GM12878 (cell line): Measurements from ENCODE around the gene FAM222A. TPM values are rescaled to one million over a fixed set of nuclear protein-coding genes. Genes with fewer than 3 reads are reported as not detected.

Experiments used
- ATAC-seq: fragments of 200-7000 bp; cut with Tn5 transposase; 3 replicates; pipeline ENCODE4 v1.9.1; 2020; ENCODE audit warnings: mild to moderate bottlenecking, moderate library complexity
- BruUV-seq: library from RNA; stranded (reverse); fragments of 400-500 nt; replicated peaks from 2 replicates; lab custom pipeline; 2021; lab: Mats Ljungman, UMichigan
- CTCF ChIA-PET: fragments of 300-600 bp; sonication (Branson Sonifier 250); formaldehyde crosslinking; extraction: SDS; loops from one replicate; lab custom pipeline; 2021; ENCODE audit warnings: inconsistent platforms; lab: Yijun Ruan, JAX
- POLR2A ChIA-PET: fragments of 350-600 bp; formaldehyde crosslinking; extraction: SDS; loops from one replicate; lab custom pipeline; 2021; ENCODE audit warnings: inconsistent platforms; lab: Charles Lee
- RAD21 ChIA-PET: fragments of 300-600 bp; sonication (Branson Sonifier 250); formaldehyde crosslinking; loops from one replicate; lab custom pipeline; 2023; ENCODE audit warnings: antibody characterized with exemption; ENCODE audit not compliant: unreplicated experiment; lab: Charles Lee
- SMC1A ChIA-PET: fragments of 300-600 bp; sonication (Branson Sonifier 250); formaldehyde crosslinking; loops from one replicate; lab custom pipeline; 2023; ENCODE audit not compliant: unreplicated experiment, uncharacterized antibody; lab: Charles Lee
- DNase-seq: peaks from one replicate; pipeline ENCODE4 v3.0.0-alpha.2; 2011; ENCODE audit warnings: low read depth, low spot score
- FAIRE-seq: peaks from 3 replicates; lab custom pipeline; 2011; peaks lifted over from hg19 to GRCh38; lab: Jason Lieb, UNC
- H2AFZ ChIP-seq: 2 replicates; pipeline ENCODE4 v1.6.0; 2011; ENCODE audit warnings: low read depth, low read length, control low read depth; ENCODE audit not compliant: control insufficient read depth
- H3K27ac ChIP-seq: 2 replicates; pipeline ENCODE4 v1.5.1; 2011; ENCODE audit warnings: control low read depth; ENCODE audit not compliant: control insufficient read depth, insufficient read depth
- H3K27me3 ChIP-seq, 2 experiments: replicated peaks in 1 of 2; 2 replicates each; pipeline versions ENCODE4 v1.6.0 to v1.6.1; 2011; ENCODE audit warnings: low read length in 1 of 2; ENCODE audit not compliant: control insufficient read depth in 2 of 2, insufficient read depth in 2 of 2
- H3K36me3 ChIP-seq, 2 experiments: 2 replicates each; pipeline ENCODE4 v1.5.1; 2011; ENCODE audit warnings: low read length in 1 of 2; ENCODE audit not compliant: control insufficient read depth in 2 of 2, insufficient read depth in 2 of 2
- H3K4me1 ChIP-seq: 2 replicates; pipeline ENCODE4 v1.6.1; 2011; ENCODE audit warnings: mild to moderate bottlenecking, low read length, moderate library complexity, mixed read lengths; ENCODE audit not compliant: control insufficient read depth, insufficient read depth
- H3K4me2 ChIP-seq: 2 replicates; pipeline ENCODE4 v1.6.0; 2011; ENCODE audit warnings: control low read depth; ENCODE audit not compliant: control insufficient read depth, insufficient read depth
- H3K4me3 ChIP-seq: fragments of 200-600 bp; sonication (generic); 2 replicates; pipeline ENCODE4 v1.5.1; 2016
- H3K79me2 ChIP-seq: 2 replicates; pipeline ENCODE4 v1.6.0; 2011; ENCODE audit warnings: low read length; ENCODE audit not compliant: control insufficient read depth, insufficient read depth
- H3K9ac ChIP-seq: 2 replicates; pipeline ENCODE4 v1.8.0; 2011; ENCODE audit warnings: low read length, control low read depth, mixed read lengths; ENCODE audit not compliant: control insufficient read depth, insufficient read depth
- H3K9me3 ChIP-seq: replicated peaks from 3 replicates; pipeline ENCODE4 v1.5.1; 2011; ENCODE audit warnings: mild to moderate bottlenecking, low read length; ENCODE audit not compliant: control insufficient read depth, insufficient read depth
- H4K20me1 ChIP-seq: 2 replicates; pipeline ENCODE4 v1.6.0; 2011; ENCODE audit not compliant: control insufficient read depth, insufficient read depth
- BACH1 ChIP-seq: fragments of 450-650 bp; IDR thresholded peaks from 2 replicates; pipeline ENCODE4 v1.6.1; 2017; ENCODE audit warnings: mild to moderate bottlenecking, borderline replicate concordance
- MYB ChIP-seq: fragments of 150-350 bp; IDR thresholded peaks from 2 replicates; pipeline ENCODE4 v1.6.1; 2014; ENCODE audit warnings: mild to moderate bottlenecking, low read depth, low read length, borderline replicate concordance
- PBX3 ChIP-seq: IDR thresholded peaks from 2 replicates; pipeline ENCODE4 v1.6.1; 2011; ENCODE audit warnings: mild to moderate bottlenecking, low read depth, low read length, moderate library complexity; ENCODE audit not compliant: insufficient replicate concordance
- SMAD5 ChIP-seq: IDR thresholded peaks from 2 replicates; pipeline ENCODE4 v1.6.1; 2016; ENCODE audit warnings: antibody characterized with exemption, low read depth
- SP1 ChIP-seq: IDR thresholded peaks from one replicate; pipeline ENCODE4 v1.6.1; 2011; ENCODE audit warnings: low read depth, low read length
- SREBF1 ChIP-seq: IDR thresholded peaks from 2 replicates; pipeline ENCODE4 v1.6.1; 2012; ENCODE audit warnings: mild to moderate bottlenecking, low read length
- TAF1 ChIP-seq: IDR thresholded peaks from 2 replicates; pipeline ENCODE4 v1.6.1; 2011; ENCODE audit warnings: mild to moderate bottlenecking, low read depth, low read length, borderline replicate concordance
- WGBS: methylation state at CpG from one replicate; pipeline ENCODE4 v1.1.6; 2016; ENCODE audit warnings: low lambda C conversion rate; ENCODE audit not compliant: insufficient replicate concordance, insufficient coverage; ENCODE audit errors: missing lambda C conversion rate; 5-methylcytosine and 5-hydroxymethylcytosine counted together
- in situ Hi-C: fragments of 300-500 bp; cut with MboI; formaldehyde crosslinking; loops from 9 replicates; pipeline ENCODE4 v1.14.3; 2018; ENCODE audit warnings: mixed read lengths
- intact Hi-C: fragments of 100-400 bp; cut with micrococcal nuclease; formaldehyde crosslinking; loops from one replicate; pipeline ENCODE4 v1.14.2; 2022; ENCODE audit not compliant: unreplicated experiment
- polyA plus RNA-seq, 11 experiments: library from polyadenylated mRNA; depleted of rRNA in 4 of 11; unstranded in 6 of 11; stranded (reverse) in 5 of 11; fragments of >200 nt; fragmentation: Nextera tagmentation in 4 of 11; fragmentation: Illumina TruSeq in 1 of 11; extraction: Ambion mirVana in 4 of 11; extraction: Trizol in 1 of 11; gene quantifications; 1 replicate in 1 of 11; 2 replicates in 10 of 11; pipeline versions ENCODE4 v1.2.1 to v1.2.3, GENCODE V29; 2011 to 2016; ENCODE audit warnings: inconsistent platforms in 2 of 11, missing spikeins in 2 of 11, low read depth in 1 of 11
- total RNA-seq, 4 experiments: library from RNA; depleted of rRNA in 3 of 4; stranded (reverse); fragments of >200 nt in 3 of 4; fragmentation: Illumina TruSeq in 1 of 4; extraction: Trizol in 1 of 4; gene quantifications; 2 replicates each; pipeline versions ENCODE4 v1.2.1 to v1.2.3, GENCODE V29; 2013 to 2021

FAM222A gene
- total and polyA plus RNA-seq, 10 of the 15 experiments (the other 5 are each of a cell fraction or from before 2014, with no cell fraction given), result 0.04 to 0.49 (median 0.14) TPM; not detected in 3

- TF ChIP-seq PBX3 (no peak), SMAD5 (no peak), SP1 (no peak), MYB (no peak)
Measured at GRCh38 chr12:109766251-109766778, 52.7 kb downstream of the FAM222A start (continued).

- ChIA-PET POLR2A (no interaction called here), SMC1A (no interaction called here), RAD21 (no interaction called here), CTCF (interaction anchor here (1.3 kb wide), 1 partner anchor 10 kb away, joined by 3 read pairs; no protein-coding TSS in a partner anchor)
- H3K9ac ChIP-seq, result no peak overlapping the region
- H3K79me2 ChIP-seq, result no peaks in the 10 kb centered on the region
- no peaks in the 10 kb centered on the region for H3K36me3 ChIP-seq
- no peak overlapping the region for H3K4me2 ChIP-seq
- DNase-seq (no peak), FAIRE-seq (no peak), ATAC-seq (no peak)
- H3K4me1 ChIP-seq, result no peaks in the 10 kb centered on the region
- no TSS peak for BruUV-seq
- in situ Hi-C loops (no loop called here), intact Hi-C loops (no loop called here)
- no peak overlapping the region for H2AFZ ChIP-seq
- WGBS, result 48% methylated on average over 4 of the region's 4 CpGs
- TF ChIP-seq SREBF1 (no peak), BACH1 (no peak), TAF1 (no peak)
- no peaks in the 10 kb centered on the region for H4K20me1 ChIP-seq
- H3K27me3 ChIP-seq, result no peaks in the 10 kb centered on the region
- no peaks in the 10 kb centered on the region; the same call in 2 of the 3 replicates for H3K9me3 ChIP-seq
- H3K27ac ChIP-seq, result no peak overlapping the region
- no peak overlapping the region for H3K4me3 ChIP-seq
Measured at GRCh38 chr12:109767456-109767855, 53.8 kb downstream of the FAM222A start.
